ENCODE measurements around the gene PPP1CC.
"Not testable (repeated sequence)": the region's sequence is repeated elsewhere in the genome, so short reads cannot be mapped to it uniquely, and the experiment has no call there.

GRCh38 chr12:110737016-110737415 is 5.7 kb downstream of the PPP1CC start:
- not testable (repeated sequence) for TF ChIP-seq POLR2AphosphoS5 (IDR thresholded peaks at IDR 0.05; ENCODE audit: insufficient read depth, low read depth, low read length); POLR2A (IDR thresholded peaks at IDR 0.05; ENCODE audit: low read depth, low read length); CTCF (IDR thresholded peaks at IDR 0.05; ENCODE audit: extremely low read depth in 1 of 2, insufficient read depth in 1 of 2, low read depth in 1 of 2, low read length in 2 of 2); MYC (IDR thresholded peaks at IDR 0.05; ENCODE audit: low read depth, low read length); GATA2 (IDR thresholded peaks at IDR 0.05; ENCODE audit: insufficient read depth, insufficient read length, low read depth, low read length)

Measured in endothelial cell of umbilical vein (primary cell).